Adrenal gland (tissue), 12 donors: ENCODE results near the gene SPP1. TPM values are rescaled to one million over a fixed set of nuclear protein-coding genes. Genes with fewer than 3 reads are reported as not detected.

Experiments used
- DNase-seq, 7 donors: peaks; one replicate each; pipeline ENCODE4 v3.0.0-alpha.2; 2019 to 2020
- H3K27ac ChIP-seq, 5 donors: fragments of 200-600 bp; sonication (generic) in 4 of 5; 1 replicate in 3 of 5; 2 replicates in 2 of 5; pipeline versions ENCODE4 v1.5.1 to v1.8.0; 2016 to 2020; ENCODE audit warnings: mild to moderate bottlenecking in 1 of 5
- H3K27me3 ChIP-seq: fragments of 200-600 bp; 2 replicates; pipeline ENCODE4 v1.8.0; 2021
- H3K36me3 ChIP-seq, 2 donors: fragments of 200-600 bp; replicated peaks in 1 of 2; 1 replicate in 1 of 2; 2 replicates in 1 of 2; pipeline versions ENCODE4 v1.5.1 to v1.8.0; 2018 to 2022
- H3K4me1 ChIP-seq, 2 donors: fragments of 200-600 bp; replicated peaks in 1 of 2; 1 replicate in 1 of 2; 2 replicates in 1 of 2; pipeline versions ENCODE4 v1.5.1 to v1.8.0; 2018 to 2021
- H3K4me3 ChIP-seq, 4 donors: fragments of 200-600 bp; sonication (generic) in 3 of 4; one replicate each; pipeline ENCODE4 v1.5.1; 2016 to 2018
- H3K9me3 ChIP-seq, 3 donors: fragments of 200-600 bp; sonication (generic) in 1 of 3; replicated peaks in 1 of 3; 1 replicate in 2 of 3; 2 replicates in 1 of 3; pipeline versions ENCODE4 v1.5.1 to v1.8.0; 2016 to 2021
- POLR2A ChIP-seq, 2 donors: fragments of 450-650 bp; IDR thresholded peaks; one replicate each; pipeline ENCODE4 v1.6.1; 2017; ENCODE audit warnings: antibody characterized with exemption in 2 of 2, mild to moderate bottlenecking in 2 of 2, moderate library complexity in 1 of 2
- WGBS, 4 donors: extraction: QIAGEN DNeasy Blood & Tissue Kit in 2 of 4; methylation state at CpG; one replicate each; pipeline versions ENCODE4 v1.1.5 to v1.1.7; 2013 to 2017; 5-methylcytosine and 5-hydroxymethylcytosine counted together
- intact Hi-C, 2 donors: fragments of 100-400 bp; cut with DNase I; formaldehyde crosslinking; loops; one replicate each; pipeline versions ENCODE4 v1.14.1 to v1.15.0; 2022 to 2023
- polyA plus RNA-seq, 3 donors: library from polyadenylated mRNA; stranded (reverse); fragments of 200-250 nt in 2 of 3; fragments of 350-450 nt in 1 of 3; fragmentation: Illumina TruSeq in 1 of 3; extraction: RNeasy Lipid Tissue Mini Kit (QIAGEN cat#74804) in 1 of 3; gene quantifications; one replicate each; pipeline ENCODE4 v1.2.3, GENCODE V29; 2013 to 2014
- total RNA-seq, 9 donors: library from RNA; depleted of rRNA in 4 of 9; stranded (reverse); fragments of >200 nt in 4 of 9; fragments of 120-200 nt in 1 of 9; fragmentation: NEBNext Ultra II Directional in 1 of 9; extraction: Animal tissue kit (Norgen Biotek cat#: 25700) in 1 of 9; gene quantifications; one replicate each; pipeline versions ENCODE4 v1.1.0 to v1.2.4, GENCODE V29; 2013 to 2023
- TF ChIP-seq, protein P1 (sequence below), 6 experiments: fragments of 450-650 bp in 4 of 6; fragments of 200-600 bp in 2 of 6; sonication (generic) in 1 of 6; IDR thresholded peaks; 1 replicate in 5 of 6; 2 replicates in 1 of 6; pipeline versions ENCODE4 v1.5.1 to v1.8.0; 2016 to 2021; ENCODE audit warnings: antibody characterized with exemption in 6 of 6, mild to moderate bottlenecking in 2 of 6, moderate library complexity in 1 of 6
- donor health status: healthy with polysubstance abuse.
- donor health status: Bipolar disorder and iron deficiency.
- donor health status: DM: yes; HTN: yes; CAD: no.
- donor health status: DM: no; HTN: no; CAD: no.
- donor health status: DM: no; HTN: no; CAD: no.
- donor health status: DM: yes; HTN: yes; CAD: no.

SPP1 gene
- total and polyA plus RNA-seq, 12 donors = 5.2 to 166 (median 39.3) TPM

DNA sequence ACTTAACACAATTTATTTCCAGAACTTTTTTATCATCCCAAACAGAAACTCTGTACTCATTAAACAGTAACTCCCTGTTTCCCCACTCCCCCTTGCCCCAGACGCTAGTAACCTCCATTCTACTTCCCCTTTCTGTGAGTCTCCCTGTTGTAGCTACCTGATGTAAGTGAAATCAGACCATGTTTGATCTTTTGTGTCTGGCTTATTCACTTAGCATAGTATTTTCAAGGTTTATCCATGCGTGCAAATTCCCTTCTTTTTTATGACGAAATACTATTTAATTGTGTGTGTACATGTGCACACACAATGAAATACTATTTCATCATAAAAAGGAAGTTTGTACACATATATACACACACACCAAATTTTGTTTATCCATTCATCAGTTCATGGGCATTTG lies 37.1 kb downstream of the SPP1 start:
- intact Hi-C loops = no loop called here

GRCh38 chr4:88014386-88014905 lies 38.9 kb downstream of the SPP1 start:
- DNase-seq = no peak
- H3K9me3 ChIP-seq = no peaks in the 10 kb centered on the region
- H3K36me3 ChIP-seq = no peaks in the 10 kb centered on the region
- H3K4me3 ChIP-seq = no peak overlapping the region
- H3K4me1 ChIP-seq = peaks cover 28 to 59% of the 10 kb centered on the region in 2 donors
- intact Hi-C loops = no loop called here
- H3K27me3 ChIP-seq = no peaks in the 10 kb centered on the region
- H3K27ac ChIP-seq = no peak overlapping the region
- WGBS, 4 donors = 94 to 100% (median 98%) methylated on average over 3 of the region's 3 CpGs
- TF ChIP-seq, protein P1, sequence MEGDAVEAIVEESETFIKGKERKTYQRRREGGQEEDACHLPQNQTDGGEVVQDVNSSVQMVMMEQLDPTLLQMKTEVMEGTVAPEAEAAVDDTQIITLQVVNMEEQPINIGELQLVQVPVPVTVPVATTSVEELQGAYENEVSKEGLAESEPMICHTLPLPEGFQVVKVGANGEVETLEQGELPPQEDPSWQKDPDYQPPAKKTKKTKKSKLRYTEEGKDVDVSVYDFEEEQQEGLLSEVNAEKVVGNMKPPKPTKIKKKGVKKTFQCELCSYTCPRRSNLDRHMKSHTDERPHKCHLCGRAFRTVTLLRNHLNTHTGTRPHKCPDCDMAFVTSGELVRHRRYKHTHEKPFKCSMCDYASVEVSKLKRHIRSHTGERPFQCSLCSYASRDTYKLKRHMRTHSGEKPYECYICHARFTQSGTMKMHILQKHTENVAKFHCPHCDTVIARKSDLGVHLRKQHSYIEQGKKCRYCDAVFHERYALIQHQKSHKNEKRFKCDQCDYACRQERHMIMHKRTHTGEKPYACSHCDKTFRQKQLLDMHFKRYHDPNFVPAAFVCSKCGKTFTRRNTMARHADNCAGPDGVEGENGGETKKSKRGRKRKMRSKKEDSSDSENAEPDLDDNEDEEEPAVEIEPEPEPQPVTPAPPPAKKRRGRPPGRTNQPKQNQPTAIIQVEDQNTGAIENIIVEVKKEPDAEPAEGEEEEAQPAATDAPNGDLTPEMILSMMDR (IDR thresholded peaks at IDR 0.05) = no peak
- no peak for TF ChIP-seq POLR2A (IDR thresholded peaks at IDR 0.05)

More for the DNA sequence above, 37.1 kb downstream of the SPP1 start:
- H3K27ac ChIP-seq = no peak overlapping the region
- no peaks in the 10 kb centered on the region for H3K36me3 ChIP-seq
- H3K9me3 ChIP-seq = no peaks in the 10 kb centered on the region
- no peaks in the 10 kb centered on the region for H3K27me3 ChIP-seq
- peaks cover 20 to 48% of the 10 kb centered on the region in 2 donors for H3K4me1 ChIP-seq
- no peak overlapping the region for H3K4me3 ChIP-seq
- no peak for DNase-seq
- WGBS, 4 donors = 71 to 87% (median 79%) methylated on average over 3 of the region's 3 CpGs
- TF ChIP-seq, protein P1 (IDR thresholded peaks at IDR 0.05) = no peak
- no peak for TF ChIP-seq POLR2A (IDR thresholded peaks at IDR 0.05)

- Histone ChIP-seq H3K4me3 (no peak overlapping the region), H3K4me1 (peaks cover 23 to 47% of the 10 kb centered on the region in 2 donors), H3K27me3 (no peaks in the 10 kb centered on the region), H3K9me3 (no peaks in the 10 kb centered on the region), H3K27ac (peak overlapping the region in 1 of 5 donors; percentile 46), H3K36me3 (peaks cover 0 to 10% of the 10 kb centered on the region in 2 donors)
- no peak for TF ChIP-seq POLR2A (IDR thresholded peaks at IDR 0.05)
- TF ChIP-seq, protein P1 (IDR thresholded peaks at IDR 0.05) = no peak
- DNase-seq = no peak
- WGBS, 4 donors = 95 to 99% (median 96%) methylated on average over 7 to 10 of the region's 10 CpGs
- intact Hi-C loops = no loop called here
Observed at GRCh38 chr4:88015659-88016295, 40.3 kb downstream of the SPP1 start.

DNA sequence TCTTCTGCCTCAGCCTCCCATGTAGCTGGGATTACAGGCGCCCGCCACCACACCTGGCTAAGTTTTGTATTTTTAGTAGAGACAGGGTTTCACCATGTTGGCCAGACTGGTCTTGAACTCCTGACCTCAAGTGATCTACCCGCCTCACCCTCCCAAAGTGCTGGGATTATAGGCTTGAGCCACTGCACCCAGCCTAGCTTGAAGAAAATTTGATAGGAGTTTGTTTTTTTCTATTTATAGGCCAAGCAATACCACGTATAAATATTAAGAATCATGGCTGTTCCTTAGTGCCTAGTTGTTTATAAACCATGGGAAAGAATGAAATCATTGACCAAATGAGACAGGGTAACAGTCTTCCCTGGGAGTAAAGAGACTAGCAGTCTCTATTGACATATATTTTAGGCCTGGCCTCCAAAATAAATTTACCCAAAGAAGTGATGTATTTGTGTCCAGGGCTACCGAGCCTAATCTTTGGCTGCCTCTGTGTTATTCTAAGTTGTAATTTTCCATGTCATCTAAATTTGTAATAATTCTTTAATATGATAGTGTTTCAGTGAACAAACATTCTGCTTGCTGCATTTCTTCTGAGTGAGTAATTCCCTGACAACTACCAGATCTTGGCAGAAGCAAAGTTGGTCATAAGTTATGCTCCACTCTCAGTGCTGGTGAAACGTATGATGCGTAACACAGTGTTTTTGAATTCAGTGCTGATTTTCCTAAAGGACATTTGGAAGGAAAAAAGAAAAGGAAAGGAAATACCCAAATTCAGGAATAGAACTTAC lies 42.2 kb downstream of the SPP1 start:
- Histone ChIP-seq H3K27me3 (no peaks in the 10 kb centered on the region), H3K4me3 (no peak overlapping the region)
- peak in 6 of 7 donors; percentile 32 to 74 (median 62) for DNase-seq

More for the DNA sequence above, 42.2 kb downstream of the SPP1 start:
- Histone ChIP-seq H3K36me3 (peaks cover 0 to 10% of the 10 kb centered on the region in 2 donors), H3K4me1 (peaks cover 18 to 41% of the 10 kb centered on the region in 2 donors), H3K9me3 (no peaks in the 10 kb centered on the region), H3K27ac (peak overlapping the region; percentile 75 to 89 (median 86))
- peak in 1 of 2 donors; percentile 46 for TF ChIP-seq POLR2A (IDR thresholded peaks at IDR 0.05)
- TF ChIP-seq, protein P1 (IDR thresholded peaks at IDR 0.05) = no peak
- intact Hi-C loops = no loop called here
- WGBS, 4 donors = 55 to 59% (median 56%) methylated on average over 7 of the region's 7 CpGs
